GM23338 (cell line): ENCODE data around the gene HLCS. TPM values are rescaled to one million over a fixed set of nuclear protein-coding genes. Genes with fewer than 3 reads are reported as not detected.

Experiments
- ATAC-seq: fragments of 200-7000 bp; cut with Tn5 transposase; 3 replicates; pipeline ENCODE4 v1.9.1; 2020
- DNase-seq: peaks from one replicate; pipeline ENCODE4 v3.0.0-alpha.2; 2015; ENCODE audit warnings: low spot score
- H2AFZ ChIP-seq: fragments of 200-600 bp; sonication (generic); 2 replicates; pipeline ENCODE4 v1.8.0; 2016; ENCODE audit warnings: antibody characterized with exemption, mild to moderate bottlenecking, moderate library complexity
- H3F3A ChIP-seq: fragments of 200-600 bp; sonication (generic); replicated peaks from 2 replicates; pipeline ENCODE4 v1.8.0; 2017; ENCODE audit warnings: antibody characterized with exemption, mixed run types, low read depth
- H3K27ac ChIP-seq: fragments of 200-600 bp; sonication (generic); 2 replicates; pipeline ENCODE4 v1.6.1; 2016; ENCODE audit warnings: low read depth
- H3K27me3 ChIP-seq: fragments of 200-600 bp; sonication (generic); 2 replicates; pipeline ENCODE4 v1.8.0; 2016; ENCODE audit warnings: mild to moderate bottlenecking, mixed run types, moderate library complexity; ENCODE audit not compliant: insufficient read depth
- H3K36me3 ChIP-seq: fragments of 200-600 bp; sonication (generic); 2 replicates; pipeline ENCODE4 v1.8.0; 2016; ENCODE audit warnings: mild to moderate bottlenecking; ENCODE audit not compliant: insufficient read depth
- H3K4me1 ChIP-seq: fragments of 200-600 bp; sonication (generic); 2 replicates; pipeline ENCODE4 v1.8.0; 2016; ENCODE audit warnings: mild to moderate bottlenecking, moderate library complexity; ENCODE audit not compliant: insufficient read depth
- H3K4me2 ChIP-seq: fragments of 200-600 bp; sonication (generic); 2 replicates; pipeline ENCODE4 v1.7.1; 2017; ENCODE audit warnings: mixed run types
- H3K4me3 ChIP-seq: fragments of 200-600 bp; sonication (generic); 2 replicates; pipeline ENCODE4 v1.6.1; 2016; ENCODE audit warnings: mixed run types
- H3K79me2 ChIP-seq: fragments of 200-600 bp; sonication (generic); replicated peaks from 2 replicates; pipeline ENCODE4 v1.8.0; 2017; ENCODE audit warnings: mild to moderate bottlenecking; ENCODE audit not compliant: insufficient read depth
- H3K9me2 ChIP-seq: fragments of 200-600 bp; sonication (generic); 2 replicates; pipeline ENCODE4 v1.8.0; 2017; ENCODE audit not compliant: insufficient read depth
- H4K20me1 ChIP-seq: fragments of 200-600 bp; sonication (generic); replicated peaks from 2 replicates; pipeline ENCODE4 v1.8.0; 2017; ENCODE audit warnings: mild to moderate bottlenecking; ENCODE audit not compliant: insufficient read depth
- H3K27ac Mint-ChIP-seq: 2 replicates; pipeline ENCODE4 v1.8.0; 2020; ENCODE audit warnings: inconsistent platforms, mild to moderate bottlenecking, moderate library complexity, mixed read lengths
- H3K27me3 Mint-ChIP-seq: 3 replicates; pipeline ENCODE4 v1.8.0; 2022; ENCODE audit warnings: low read depth, mild to moderate bottlenecking, moderate library complexity, mixed read lengths, inconsistent platforms; ENCODE audit not compliant: insufficient read depth, poor library complexity
- H3K36me3 Mint-ChIP-seq: 3 replicates; pipeline ENCODE4 v1.8.0; 2021; ENCODE audit warnings: low read depth, mild to moderate bottlenecking, inconsistent platforms, moderate library complexity, mixed read lengths
- H3K4me1 Mint-ChIP-seq: 3 replicates; pipeline ENCODE4 v1.8.0; 2020; ENCODE audit warnings: mild to moderate bottlenecking, inconsistent platforms, mixed read lengths
- H3K4me3 Mint-ChIP-seq: 3 replicates; pipeline ENCODE4 v1.8.0; 2021; ENCODE audit warnings: moderate library complexity, mild to moderate bottlenecking, inconsistent platforms, mixed read lengths
- H3K9me3 Mint-ChIP-seq: 3 replicates; pipeline ENCODE4 v1.8.0; 2020; ENCODE audit warnings: moderate library complexity, mild to moderate bottlenecking, inconsistent platforms, mixed read lengths
- CTCF ChIP-seq, 2 experiments: fragments of 200-600 bp in 1 of 2; sonication (generic) in 1 of 2; conservative IDR thresholded peaks; 2 replicates each; pipeline versions ENCODE4 v1.5.1 to v1.6.1; 2016 to 2017; ENCODE audit warnings: antibody characterized with exemption in 2 of 2, low read depth in 2 of 2, mild to moderate bottlenecking in 2 of 2, moderate library complexity in 1 of 2
- ETS1 ChIP-seq: IDR thresholded peaks from 2 replicates; pipeline ENCODE4 v1.6.1; 2016; ENCODE audit warnings: antibody characterized with exemption
- EZH2phosphoT487 ChIP-seq: fragments of 200-600 bp; sonication (generic); IDR thresholded peaks from one replicate; pipeline ENCODE4 v1.8.1; 2018; ENCODE audit warnings: antibody characterized with exemption; ENCODE audit not compliant: unreplicated experiment
- JUNB ChIP-seq: IDR thresholded peaks from one replicate; pipeline ENCODE4 v1.6.1; 2016; ENCODE audit warnings: antibody characterized with exemption; ENCODE audit not compliant: unreplicated experiment
- NANOG ChIP-seq: IDR thresholded peaks from 2 replicates; pipeline ENCODE4 v1.6.1; 2016; ENCODE audit warnings: antibody characterized with exemption, borderline replicate concordance
- POLR2AphosphoS5 ChIP-seq: IDR thresholded peaks from 2 replicates; pipeline ENCODE4 v1.6.1; 2016; ENCODE audit warnings: antibody characterized with exemption, low read depth
- REST ChIP-seq: IDR thresholded peaks from one replicate; pipeline ENCODE4 v1.6.1; 2018; ENCODE audit warnings: antibody characterized with exemption; ENCODE audit not compliant: unreplicated experiment
- STAT1 ChIP-seq: IDR thresholded peaks from one replicate; pipeline ENCODE4 v1.6.1; 2016; ENCODE audit warnings: antibody characterized with exemption; ENCODE audit not compliant: unreplicated experiment
- ZNF331 ChIP-seq: fragments of 250-450 bp; sonication (Bioruptor Pico); IDR thresholded peaks from 2 replicates; pipeline ENCODE4 v1.5.0; 2020; ENCODE audit warnings: low read depth, mild to moderate bottlenecking, moderate library complexity
- ZNF462 ChIP-seq: fragments of 250-450 bp; sonication (Bioruptor Pico); IDR thresholded peaks from 2 replicates; pipeline ENCODE4 v1.5.0; 2020; ENCODE audit warnings: mild to moderate bottlenecking, moderate library complexity
- polyA plus RNA-seq: library from polyadenylated mRNA; unstranded; fragments of >200 nt; fragmentation: Nextera tagmentation; extraction: Ambion mirVana; gene quantifications from 2 replicates; pipeline ENCODE4 v1.2.1, GENCODE V29; 2016
- total RNA-seq: library from RNA; depleted of rRNA; stranded (reverse); fragments of >200 nt; shearing (Covaris generic); gene quantifications from 2 replicates; pipeline ENCODE4 v1.2.3, GENCODE V29; 2014

HLCS gene
- total and polyA plus RNA-seq, 2 experiments from 2014 or later = 6.1 to 14.7 TPM

GRCh38 chr21:36882776-36883175, 83.7 kb downstream of the HLCS start:
- TF ChIP-seq NANOG = no peak
- no peak for TF ChIP-seq STAT1
- TF ChIP-seq JUNB = no peak
- ATAC-seq (no peak), DNase-seq (no peak)
- H3K9me2 ChIP-seq = no peaks in the 10 kb centered on the region
- no peaks in the 10 kb centered on the region for H3K79me2 ChIP-seq
- no peak overlapping the region for H3K4me2 ChIP-seq
- no peak overlapping the region for H3K4me3 ChIP-seq
- no peaks in the 10 kb centered on the region for H4K20me1 ChIP-seq
- 0 out of 2 replicates have a peak, but pooled peaks cover 8% of the 10 kb centered on the region for H3K36me3 ChIP-seq
- no peaks in the 10 kb centered on the region for H3F3A ChIP-seq
- Mint-ChIP-seq H3K4me3 (no peak overlapping the region), H3K27ac (no peak overlapping the region), H3K4me1 (peaks cover 2% of the 10 kb centered on the region; the same call in 1 of the 3 replicates), H3K27me3 (peaks cover 7% of the 10 kb centered on the region), H3K9me3 (peaks cover 46% of the 10 kb centered on the region), H3K36me3 (peaks cover 43% of the 10 kb centered on the region)
- no peak overlapping the region for H3K27ac ChIP-seq
- no peaks in the 10 kb centered on the region for H3K27me3 ChIP-seq
- no peak overlapping the region for H2AFZ ChIP-seq
- H3K4me1 ChIP-seq = no peaks in the 10 kb centered on the region

GRCh38 chr21:36881228-36881627, 85.2 kb downstream of the HLCS start:
- Histone ChIP-seq H3K79me2 (no peaks in the 10 kb centered on the region), H3K27me3 (no peaks in the 10 kb centered on the region), H3K9me2 (no peaks in the 10 kb centered on the region), H3F3A (no peaks in the 10 kb centered on the region), H4K20me1 (no peaks in the 10 kb centered on the region), H3K4me1 (no peaks in the 10 kb centered on the region), H3K4me2 (no peak overlapping the region), H2AFZ (no peak overlapping the region), H3K36me3 (0 out of 2 replicates have a peak, but pooled peaks cover 8% of the 10 kb centered on the region), H3K27ac (no peak overlapping the region), H3K4me3 (no peak overlapping the region)
- no peaks in the 10 kb centered on the region for H3K4me1 Mint-ChIP-seq
- H3K36me3 Mint-ChIP-seq = peaks cover 46% of the 10 kb centered on the region
- ATAC-seq (no peak), DNase-seq (no peak)
- peaks cover 53% of the 10 kb centered on the region for H3K9me3 Mint-ChIP-seq
- peaks cover 7% of the 10 kb centered on the region for H3K27me3 Mint-ChIP-seq
- H3K4me3 Mint-ChIP-seq = no peak overlapping the region
- H3K27ac Mint-ChIP-seq = no peak overlapping the region
- TF ChIP-seq ZNF331 (no peak), ETS1 (no peak), ZNF462 (CRISPR knock-in tag) (no peak), EZH2phosphoT487 (no peak), CTCF (conservative IDR thresholded peaks at IDR 0.05; ENCODE audit: low read depth in 2 of 2) (no peak), STAT1 (no peak), JUNB (no peak), POLR2AphosphoS5 (no peak), REST (no peak)
